ENCODE results near the gene DOCK1.

The DOCK1 gene

GRCh38 chr10:127408112-127408710 is 503.0 kb downstream of the DOCK1 start:
- H3K4me3 ChIP-seq (ENCODE audit: low read depth, low read length), result no peak overlapping the region

- H3K4me3 ChIP-seq (ENCODE audit: low read depth, low read length), result no peak overlapping the region
Observed at GRCh38 chr10:127408733-127409132, 503.5 kb downstream of the DOCK1 start.

DNA sequence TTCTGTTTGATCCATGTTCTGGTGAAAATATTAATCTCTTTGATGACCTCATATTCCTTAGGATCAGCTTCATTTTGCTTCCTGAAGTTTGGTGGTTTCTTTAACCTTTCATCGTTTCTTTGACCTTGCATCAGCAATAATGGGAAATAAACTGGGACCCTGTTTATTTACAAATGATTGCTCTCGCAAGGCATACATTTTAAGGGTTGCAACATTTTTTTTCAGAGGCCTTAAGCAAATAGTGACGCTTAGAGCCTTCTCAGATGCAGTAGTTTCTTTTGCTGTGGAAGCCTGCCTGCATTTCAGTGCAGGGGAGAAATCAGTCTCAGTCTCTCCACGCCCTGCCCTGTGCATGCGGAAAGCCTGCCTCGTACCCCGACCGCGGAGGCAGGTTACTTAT is 504.8 kb downstream of the DOCK1 start:
- no peak overlapping the region for H3K4me3 ChIP-seq (ENCODE audit: low read depth, low read length)

- no peak overlapping the region for H3K4me3 ChIP-seq (ENCODE audit: low read depth, low read length)
Observed at GRCh38 chr10:127411062-127411461, 505.8 kb downstream of the DOCK1 start.

GRCh38 chr10:127413326-127413725 is 508.1 kb downstream of the DOCK1 start:
- no peak overlapping the region for H3K4me3 ChIP-seq (ENCODE audit: low read depth, low read length)

- H3K4me3 ChIP-seq (ENCODE audit: low read depth, low read length), result no peak overlapping the region
Observed at GRCh38 chr10:127414024-127414423, 508.8 kb downstream of the DOCK1 start.

DNA sequence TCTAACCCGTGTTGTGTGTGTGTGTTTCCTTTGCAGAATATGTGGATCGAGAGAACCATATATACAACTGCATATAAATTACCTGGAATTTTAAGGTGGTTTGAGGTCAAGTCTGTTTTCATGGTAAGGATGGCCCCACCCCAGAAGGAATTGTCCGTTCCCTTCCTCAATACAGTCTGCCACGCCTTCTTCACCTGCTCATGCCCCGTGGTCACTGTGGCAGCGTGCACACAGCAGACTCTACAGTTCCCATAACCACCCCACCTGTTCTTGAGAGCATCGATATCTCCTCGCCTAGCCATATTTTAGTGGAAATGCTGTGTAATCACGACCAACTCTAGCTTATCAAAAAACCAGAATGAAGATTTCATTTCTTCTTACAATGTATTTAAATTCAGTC is 509.9 kb downstream of the DOCK1 start:
- H3K4me3 ChIP-seq (ENCODE audit: low read depth, low read length), result no peak overlapping the region

DNA sequence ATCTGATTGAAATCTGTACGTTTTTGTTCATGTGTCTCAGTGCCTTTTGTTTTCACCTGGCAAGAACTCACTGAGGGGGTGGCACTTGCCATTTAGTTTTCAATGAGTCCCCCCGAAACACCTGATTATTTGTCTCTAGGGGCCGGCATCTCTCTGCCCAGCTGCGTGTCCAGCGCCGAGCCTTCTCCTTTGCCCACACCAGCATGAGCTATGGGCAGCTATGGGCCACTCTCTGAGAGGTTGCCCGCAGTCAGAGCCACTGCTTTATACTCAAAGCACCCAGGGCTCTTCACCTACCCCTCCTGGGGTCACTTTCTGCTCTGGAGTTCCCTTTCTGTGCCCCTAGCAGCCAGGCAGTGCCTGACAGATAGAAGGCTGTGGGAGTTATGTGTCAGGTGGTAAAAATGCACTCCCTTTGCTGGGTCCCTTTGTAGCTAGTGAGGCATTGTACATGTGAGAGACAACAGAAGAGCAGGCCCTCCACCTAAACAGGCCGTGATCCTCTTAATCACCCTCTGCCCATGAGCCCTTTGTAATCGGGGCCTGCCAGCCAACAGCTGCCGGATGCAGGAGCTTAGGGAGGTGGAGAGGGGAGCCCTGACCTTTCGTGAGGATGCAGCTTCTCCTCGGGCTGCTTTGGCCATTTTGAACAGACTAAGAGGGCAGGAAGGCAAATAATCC is 510.8 kb downstream of the DOCK1 start:
- H3K4me3 ChIP-seq (ENCODE audit: low read depth, low read length), result no peak overlapping the region

GRCh38 chr10:127417031-127417430 is 511.8 kb downstream of the DOCK1 start:
- no peak overlapping the region for H3K4me3 ChIP-seq (ENCODE audit: low read depth, low read length)

- H3K4me3 ChIP-seq (ENCODE audit: low read depth, low read length), result no peak overlapping the region
Observed at GRCh38 chr10:127417686-127418401, 512.6 kb downstream of the DOCK1 start.

- H3K4me3 ChIP-seq (ENCODE audit: low read depth, low read length), result no peak overlapping the region
Observed at GRCh38 chr10:127418536-127419168, 513.4 kb downstream of the DOCK1 start.

DNA sequence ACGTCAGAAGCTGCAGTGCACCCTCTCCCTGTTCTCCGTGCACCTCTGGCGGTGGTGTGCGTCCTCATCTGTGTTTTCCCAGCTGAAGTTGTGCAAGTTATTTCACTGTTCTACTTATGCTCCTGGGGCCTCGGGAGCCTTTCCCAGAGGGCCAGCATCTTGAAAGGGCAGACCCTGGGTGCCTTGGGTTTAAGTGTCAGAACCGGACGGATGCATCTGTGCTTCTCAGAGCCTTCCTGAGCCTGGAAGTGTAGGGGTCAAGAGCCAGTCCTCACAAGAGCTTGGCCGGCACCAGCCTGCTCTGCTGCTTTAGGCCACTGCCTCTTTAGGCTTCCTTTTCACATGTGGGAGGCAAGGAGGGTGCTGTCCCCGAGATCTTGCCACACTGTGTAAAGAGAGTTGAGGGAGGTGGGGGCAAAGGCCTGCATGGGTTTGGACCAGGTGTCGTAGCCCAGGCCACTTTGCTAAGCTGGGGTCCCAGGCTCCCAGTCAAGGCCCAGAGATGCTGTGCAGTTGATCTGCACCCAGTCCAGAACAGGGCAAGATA is 515.0 kb downstream of the DOCK1 start:
- no peak overlapping the region for H3K4me3 ChIP-seq (ENCODE audit: low read depth, low read length)

DNA sequence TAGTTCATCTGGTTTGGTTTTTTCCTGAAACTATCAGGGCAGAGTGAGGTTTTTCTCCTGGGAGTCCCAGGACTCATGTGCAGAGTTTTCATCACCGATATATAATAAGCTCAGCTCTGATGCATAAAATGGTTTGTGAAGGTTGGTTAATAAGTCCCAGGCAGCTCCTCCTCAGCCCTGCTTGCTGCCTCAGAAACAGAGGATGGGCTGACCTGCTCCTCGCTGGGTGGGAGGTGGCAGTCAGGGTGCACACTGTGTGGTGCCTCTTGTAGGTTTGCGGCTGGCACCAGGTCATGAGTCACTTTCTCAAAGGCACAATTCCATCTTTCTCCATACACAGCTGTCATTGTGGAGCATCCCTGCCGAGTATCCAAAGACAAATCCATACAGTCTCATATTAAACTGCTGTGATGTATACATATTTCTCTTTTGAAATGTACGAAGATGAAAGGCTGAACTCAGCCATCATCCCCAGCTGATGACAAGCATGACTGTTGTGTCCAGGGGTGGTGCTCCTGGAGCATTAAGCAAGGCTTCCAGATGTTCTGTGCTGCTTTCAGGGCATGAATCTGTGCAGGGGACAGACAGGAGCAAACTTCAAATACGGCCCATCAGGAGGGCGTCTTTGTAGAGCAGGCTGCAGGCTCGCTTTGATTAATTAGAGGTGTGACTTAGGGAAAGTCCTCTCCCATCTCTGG is 518.1 kb downstream of the DOCK1 start:
- no peak overlapping the region for H3K4me3 ChIP-seq (ENCODE audit: low read depth, low read length)

- no peak overlapping the region for H3K4me3 ChIP-seq (ENCODE audit: low read depth, low read length)
Observed at GRCh38 chr10:127424594-127425264, 519.5 kb downstream of the DOCK1 start.

GRCh38 chr10:127426746-127427145 is 521.5 kb downstream of the DOCK1 start:
- H3K4me3 ChIP-seq (ENCODE audit: low read depth, low read length), result no peak overlapping the region

DNA sequence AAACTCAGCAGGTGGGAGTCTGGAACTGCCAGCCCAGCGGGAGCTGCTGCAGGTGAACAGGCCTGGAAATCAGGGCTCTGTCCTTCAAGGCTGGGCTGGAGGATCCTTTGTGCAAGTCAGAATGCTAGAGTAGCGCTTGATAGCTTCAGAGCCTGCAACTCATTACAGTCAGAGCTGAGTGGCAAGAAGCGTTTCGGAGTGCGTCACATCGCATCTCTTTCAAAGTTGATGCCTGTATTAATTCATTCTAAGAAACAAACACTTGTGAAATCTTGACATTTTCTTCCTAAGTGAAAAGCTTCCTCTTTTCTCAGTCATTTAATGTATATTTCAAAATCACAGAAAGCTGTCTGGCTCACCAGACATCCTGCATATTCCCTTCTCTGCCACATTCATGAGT is 522.7 kb downstream of the DOCK1 start:
- H3K4me3 ChIP-seq (ENCODE audit: low read depth, low read length), result no peak overlapping the region

DNA sequence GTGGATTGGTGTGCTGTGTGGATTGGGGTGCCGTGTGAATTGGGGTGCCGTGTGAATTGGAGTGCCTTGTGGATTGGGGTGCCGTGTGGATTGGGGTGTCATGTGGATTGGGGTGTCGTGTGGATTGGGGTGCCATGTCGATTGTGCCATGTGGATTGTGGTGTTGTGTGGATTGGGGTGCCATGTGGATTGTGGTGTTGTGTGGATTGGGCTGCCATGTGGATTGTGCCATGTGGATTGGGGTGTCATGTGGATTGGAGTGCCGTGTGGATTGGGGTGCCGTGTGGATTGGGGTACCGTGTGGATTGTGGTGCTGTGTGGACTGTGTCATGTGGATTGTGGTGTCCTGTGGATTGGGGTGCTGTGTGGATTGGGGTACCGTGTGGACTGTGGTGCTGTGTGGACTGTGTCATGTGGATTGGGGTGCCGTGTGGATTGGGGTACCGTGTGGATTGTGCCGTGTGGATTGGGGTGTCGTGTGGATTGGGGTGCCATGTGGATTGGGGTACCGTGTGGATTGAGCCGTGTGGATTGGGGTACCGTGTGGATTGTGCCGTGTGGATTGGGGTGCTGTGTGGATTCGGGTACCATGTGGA is 523.3 kb downstream of the DOCK1 start:
- H3K4me3 ChIP-seq (ENCODE audit: low read depth, low read length), result no peak overlapping the region

DNA sequence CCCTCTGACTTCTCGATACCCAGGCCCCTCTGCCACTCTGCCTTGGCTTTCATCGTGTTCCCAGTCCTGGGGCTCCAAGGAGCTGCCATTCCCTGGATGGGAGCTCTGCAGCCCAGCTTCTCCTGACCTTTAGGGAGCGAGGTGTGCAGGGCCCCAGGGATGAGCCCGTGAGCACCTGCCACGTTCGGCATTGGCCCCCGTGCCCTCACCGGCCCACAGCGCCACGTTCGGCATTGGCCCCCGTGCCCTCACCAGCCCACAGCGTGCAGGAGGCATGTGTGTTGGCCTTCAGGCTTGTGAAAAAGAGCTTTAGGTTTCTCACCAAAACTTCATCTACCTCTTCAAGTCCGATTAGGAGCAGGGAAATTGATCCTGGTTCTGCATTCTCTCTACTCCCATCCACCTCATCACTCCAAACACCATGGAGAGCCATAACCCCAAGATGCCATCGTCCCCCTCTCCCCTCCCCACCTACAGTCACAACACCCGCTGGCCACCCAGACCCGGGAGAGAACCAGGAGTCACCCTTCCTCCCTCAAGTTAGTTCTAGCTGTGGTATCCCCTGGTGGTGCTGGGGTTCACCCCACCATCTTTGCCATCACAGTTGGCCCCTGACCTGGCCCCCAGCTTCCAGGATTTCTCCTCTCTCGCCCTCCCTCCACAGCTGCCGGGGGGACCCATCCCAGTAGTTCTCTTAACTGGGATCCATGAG is 524.5 kb downstream of the DOCK1 start:
- no peak overlapping the region for H3K4me3 ChIP-seq (ENCODE audit: low read depth, low read length)

DNA sequence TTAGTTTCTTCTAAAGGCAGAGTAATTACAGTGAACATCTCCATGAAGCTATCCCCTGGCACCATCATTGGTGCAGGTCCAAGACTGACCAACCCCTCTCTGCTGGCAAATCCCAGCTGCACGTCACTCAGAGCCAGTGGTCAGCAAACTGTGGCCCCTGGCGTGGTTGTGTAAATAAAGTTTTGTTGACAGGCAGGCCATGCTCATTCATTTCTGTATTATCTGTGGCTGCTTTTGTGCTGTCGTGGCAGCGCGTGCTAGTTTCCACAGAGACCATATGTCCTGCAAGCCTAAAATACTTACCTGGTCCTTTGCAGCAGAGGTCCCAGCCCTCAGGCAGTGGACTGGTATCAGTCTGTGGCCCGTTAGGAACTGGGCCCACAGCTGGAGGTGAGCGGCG is 526.3 kb downstream of the DOCK1 start:
- H3K4me3 ChIP-seq (ENCODE audit: low read depth, low read length), result no peak overlapping the region

Measured in iPS-11a (cell line).